ENCODE results near the gene ATP11A.

The ATP11A gene

DNA sequence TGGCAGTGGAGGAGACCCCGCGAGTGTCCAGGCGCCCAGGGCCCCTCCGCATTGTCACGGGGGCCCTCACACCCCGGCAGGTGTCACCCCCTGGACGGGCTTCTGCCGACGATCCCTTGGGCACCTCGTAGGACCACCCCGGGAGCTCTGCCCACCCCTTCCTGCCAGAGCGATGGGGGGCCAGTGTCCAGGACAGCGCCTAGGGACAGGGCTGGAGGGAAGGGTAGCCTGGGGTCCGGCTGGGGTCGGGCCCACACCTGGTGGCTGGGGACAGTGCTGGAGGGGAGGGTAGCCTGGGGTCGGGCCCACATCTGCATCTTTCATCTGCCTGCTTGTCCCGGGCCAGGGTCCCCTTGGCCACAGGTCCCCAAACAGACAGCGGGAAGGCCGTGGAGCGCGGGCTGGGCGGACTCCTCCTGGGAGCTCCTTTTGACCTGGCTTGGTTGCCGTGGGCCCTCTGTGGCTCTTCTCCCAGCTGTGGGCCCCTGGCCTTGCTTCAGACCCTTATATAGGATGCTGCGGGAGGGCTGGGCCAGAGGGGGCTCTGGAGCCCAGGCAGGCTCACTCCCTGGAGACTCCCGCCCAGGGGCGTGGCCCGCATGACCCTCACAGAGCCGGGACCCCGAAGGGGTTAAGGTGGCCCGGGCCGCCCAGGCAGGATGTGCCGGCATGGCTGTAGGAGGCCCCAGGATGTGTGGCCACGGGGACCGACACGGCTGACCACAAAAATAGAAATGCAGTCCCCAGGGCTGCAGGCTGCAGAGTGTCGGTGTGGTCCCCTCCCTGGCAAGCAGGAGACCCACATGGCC lies 205.0 kb downstream of the ATP11A start:
- DNase-seq (ENCODE audit: low read depth): no peak

DNA sequence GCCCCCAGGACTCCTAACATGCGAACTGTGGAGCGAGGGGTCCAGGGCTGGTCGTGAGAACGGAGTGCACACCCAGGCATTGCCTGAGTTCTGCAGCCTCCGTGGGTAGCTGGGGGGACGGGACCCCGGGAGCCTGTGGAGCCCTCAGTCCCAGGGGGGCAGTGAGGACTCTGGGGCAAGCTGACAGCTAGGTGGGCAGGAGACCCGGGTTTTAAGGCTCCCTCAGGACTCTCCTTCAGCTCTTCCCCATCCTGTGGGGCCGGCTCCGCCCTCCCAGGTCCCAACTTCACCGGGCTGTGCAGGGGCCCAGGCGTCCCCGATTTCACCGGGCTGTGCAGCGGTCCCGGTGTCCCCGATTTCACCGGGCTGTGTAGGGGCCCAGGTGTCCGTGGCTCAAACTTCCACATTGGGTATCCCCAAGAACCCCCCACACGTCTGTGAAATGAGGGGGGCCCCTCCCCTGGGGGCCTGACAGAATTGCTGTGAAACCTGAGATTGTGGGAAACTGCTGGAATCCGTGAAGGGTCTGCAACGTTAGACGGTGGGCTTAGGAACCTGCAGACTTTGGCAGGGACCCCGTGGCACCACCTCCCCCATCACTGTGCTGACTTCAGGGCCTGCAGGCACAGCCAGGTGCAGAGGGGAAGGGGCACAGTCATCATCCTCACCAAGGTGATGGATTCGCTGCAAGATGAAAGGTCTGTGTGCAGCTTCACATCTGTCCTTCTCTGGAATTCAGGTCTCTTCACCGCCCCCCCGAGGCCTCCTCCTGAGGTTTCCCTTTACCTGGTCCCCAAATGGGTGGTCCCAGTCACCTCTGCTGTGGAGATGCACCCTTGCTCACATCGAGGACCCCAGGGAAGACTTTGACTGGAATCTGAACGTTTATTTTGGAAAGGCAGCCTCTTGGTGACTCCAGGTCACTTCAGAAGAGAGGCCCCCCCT lies 206.0 kb downstream of the ATP11A start:
- no peak for DNase-seq (ENCODE audit: low read depth)

DNA sequence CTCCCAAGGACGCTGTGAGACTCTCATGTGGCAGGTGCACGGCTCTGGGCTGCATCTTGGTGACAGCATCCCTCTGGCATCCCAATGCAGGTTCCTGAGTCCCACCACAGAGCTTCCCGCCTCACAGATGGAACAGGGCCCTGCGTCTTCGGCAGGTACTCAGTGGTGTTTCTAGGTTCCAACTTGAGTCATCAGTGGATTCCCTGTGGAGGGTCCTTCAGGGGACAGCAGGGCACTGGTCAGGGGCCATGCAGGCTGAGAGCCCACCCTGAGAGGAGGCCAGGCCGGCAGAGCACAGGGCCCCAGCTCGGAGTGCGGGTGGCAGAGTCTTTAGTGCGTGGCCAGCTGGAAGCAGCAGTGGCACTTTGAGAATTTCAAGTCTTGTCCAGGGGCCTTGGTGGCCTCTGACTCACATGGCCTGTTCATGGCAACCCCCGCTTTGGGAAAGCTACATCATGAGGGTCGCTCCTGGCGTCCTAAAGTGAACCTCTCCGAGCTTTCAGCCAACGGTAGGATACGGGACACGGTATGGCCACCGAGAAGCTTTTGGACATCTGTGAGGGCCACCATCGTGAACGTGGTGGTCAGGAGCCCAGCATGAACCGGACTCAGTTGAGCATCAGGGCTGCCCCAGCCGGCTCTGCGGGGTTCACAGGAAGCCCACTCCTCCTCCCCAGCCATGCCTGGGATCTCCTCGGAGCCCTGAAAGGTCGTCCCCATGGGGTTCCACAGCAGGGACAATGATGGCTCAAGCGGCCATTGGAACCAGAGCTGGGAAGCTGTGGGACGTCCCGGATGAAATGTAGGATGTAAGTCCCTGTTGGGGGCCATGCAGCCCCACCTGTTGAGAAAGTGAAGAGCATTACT lies 207.1 kb downstream of the ATP11A start:
- no peak for DNase-seq (ENCODE audit: low read depth)

DNA sequence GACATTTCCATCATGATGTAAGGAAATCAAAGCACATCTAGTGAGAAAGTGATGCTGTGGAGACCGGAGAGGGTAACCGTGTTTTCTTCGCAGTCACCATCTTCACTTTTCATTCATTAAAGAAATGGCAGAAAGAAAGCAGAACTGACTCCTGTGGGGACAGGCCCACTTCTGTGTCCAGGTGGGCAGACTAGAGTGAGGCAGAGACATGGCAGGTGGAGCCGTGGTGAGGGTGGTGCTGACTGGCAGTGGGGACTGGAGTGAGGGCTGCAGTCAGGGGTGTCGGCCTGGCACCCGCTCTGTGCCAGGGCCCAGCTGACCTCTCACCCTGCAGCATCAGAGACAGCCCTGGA lies 207.7 kb downstream of the ATP11A start:
- DNase-seq (ENCODE audit: low read depth): no peak

DNA sequence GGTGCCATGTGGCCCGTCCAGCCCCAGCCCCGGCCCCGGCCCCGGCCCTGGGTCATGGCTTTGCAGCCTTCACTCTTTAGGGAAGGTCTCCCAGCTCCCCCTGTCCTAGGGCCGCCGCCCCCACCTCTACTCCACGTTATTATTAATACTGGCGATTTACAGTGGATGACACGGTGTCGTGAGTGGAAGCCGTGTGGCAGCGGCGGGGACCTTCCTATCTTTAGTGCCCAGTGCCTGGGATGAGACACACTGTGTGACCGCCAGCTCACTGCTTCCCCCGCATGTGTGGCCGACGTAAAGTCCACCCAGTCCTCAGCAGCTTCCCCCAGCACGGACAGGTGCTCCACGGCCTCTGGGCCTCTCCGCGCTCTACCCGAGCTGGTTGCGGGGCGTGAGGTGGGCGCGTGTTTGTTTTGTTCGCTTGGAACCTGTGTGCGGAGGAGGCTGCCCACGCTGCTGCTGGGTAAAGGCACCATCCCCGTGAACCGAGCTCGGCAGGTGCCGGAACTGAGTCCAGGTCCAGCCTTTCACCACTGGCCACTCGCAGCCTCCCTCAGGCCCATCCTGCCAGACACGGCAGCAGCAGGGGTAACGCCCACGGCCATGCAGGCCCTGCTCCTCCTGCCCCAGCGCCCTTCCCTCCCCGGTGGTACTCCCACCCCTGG lies 208.2 kb downstream of the ATP11A start:
- no peak for DNase-seq (ENCODE audit: low read depth)

DNA sequence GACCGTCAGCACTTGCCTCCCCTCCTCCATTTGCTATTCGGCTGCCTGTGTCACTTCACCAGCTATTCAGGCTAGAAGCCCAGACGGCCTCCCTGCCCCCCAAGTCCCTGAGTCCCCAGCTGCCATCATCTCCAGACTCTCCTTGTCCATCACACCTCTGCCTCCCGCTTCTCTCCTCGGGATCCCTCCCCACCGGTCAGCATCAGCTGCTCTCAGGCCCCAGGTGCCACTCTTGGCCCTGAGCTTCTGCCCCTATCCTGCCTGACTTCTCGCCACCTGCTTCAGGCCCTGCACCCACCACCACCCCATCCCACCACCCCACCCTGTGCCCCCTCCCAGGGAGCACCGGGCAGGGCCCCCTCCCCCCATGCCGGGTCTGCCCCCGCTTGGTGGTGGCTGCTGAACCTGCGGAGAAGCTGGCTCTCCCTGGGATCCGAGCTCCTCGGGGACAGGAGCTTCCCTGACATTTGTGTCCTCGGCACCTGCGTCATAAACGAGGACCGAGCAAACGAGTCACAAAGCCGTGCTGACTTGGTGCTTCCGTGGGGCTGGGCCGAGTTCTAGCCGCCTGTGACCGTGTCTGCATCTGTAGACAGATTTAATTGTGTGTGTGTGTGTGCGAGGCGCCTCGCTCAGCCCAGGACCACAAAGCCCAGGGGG lies 208.9 kb downstream of the ATP11A start:
- DNase-seq (ENCODE audit: low read depth): no peak

DNA sequence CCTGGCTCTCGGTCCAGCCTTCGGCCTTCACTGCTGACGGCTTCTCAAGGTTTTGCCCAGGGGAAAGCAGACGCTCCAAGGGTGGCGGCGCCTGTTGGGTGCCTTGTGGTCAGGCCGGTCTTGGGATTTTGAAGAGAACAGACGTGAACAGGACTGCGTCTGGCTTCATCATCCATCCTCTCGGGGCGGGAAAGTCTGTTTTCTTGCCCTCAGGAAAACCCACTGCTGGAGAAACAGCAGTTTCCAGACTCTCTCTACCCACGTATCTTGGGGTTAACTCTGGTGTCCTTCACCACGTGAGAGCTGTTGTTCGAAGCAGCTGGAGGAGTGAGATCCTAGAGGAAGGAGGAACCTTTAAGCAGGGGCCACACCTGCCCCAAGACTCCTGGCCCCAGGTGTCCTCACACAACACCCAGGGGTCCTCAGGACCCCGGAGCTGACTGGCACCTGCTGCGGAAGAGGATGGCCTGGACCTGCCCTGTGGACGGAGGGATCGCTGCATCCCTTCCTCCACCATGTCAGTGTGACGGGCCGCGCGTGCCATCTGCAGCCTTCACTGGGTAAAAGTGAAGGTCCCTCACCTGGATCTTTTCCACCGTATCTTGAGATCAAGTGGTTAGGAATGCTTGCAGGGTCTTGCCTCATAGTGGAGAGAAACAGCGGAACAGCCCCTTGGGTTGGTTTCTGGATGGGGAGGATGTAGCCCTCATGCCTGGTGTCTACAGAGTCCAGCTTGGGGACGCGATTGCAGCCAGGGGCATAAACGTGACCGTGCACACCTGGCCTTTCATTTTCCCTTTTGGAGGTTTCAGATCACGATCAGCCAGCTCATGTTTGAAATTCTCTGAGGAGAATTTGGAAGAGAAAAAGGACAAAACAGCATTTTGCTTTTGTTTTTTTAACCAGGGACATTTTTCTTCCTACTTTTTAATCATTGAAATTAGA lies 209.7 kb downstream of the ATP11A start:
- no peak for DNase-seq (ENCODE audit: low read depth)

DNA sequence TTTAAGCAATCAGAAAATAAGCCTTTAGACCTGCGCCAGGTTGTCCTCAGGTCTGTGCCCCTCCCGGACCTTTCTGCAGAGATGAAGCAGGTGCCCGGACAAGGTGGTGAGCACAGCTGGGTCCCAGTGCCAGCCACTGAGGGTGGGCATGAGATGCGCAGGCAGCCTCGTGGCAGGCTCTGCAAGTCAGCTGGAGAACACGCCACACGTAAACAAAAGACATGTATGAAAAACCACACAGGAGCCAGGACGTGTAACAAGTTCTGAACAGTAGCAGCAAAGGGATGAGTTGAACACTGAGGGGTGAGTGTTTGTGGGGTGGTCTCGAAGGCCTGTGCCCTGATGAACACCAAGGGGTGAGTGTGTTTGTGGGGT lies 210.4 kb downstream of the ATP11A start:
- DNase-seq (ENCODE audit: low read depth): no peak

DNA sequence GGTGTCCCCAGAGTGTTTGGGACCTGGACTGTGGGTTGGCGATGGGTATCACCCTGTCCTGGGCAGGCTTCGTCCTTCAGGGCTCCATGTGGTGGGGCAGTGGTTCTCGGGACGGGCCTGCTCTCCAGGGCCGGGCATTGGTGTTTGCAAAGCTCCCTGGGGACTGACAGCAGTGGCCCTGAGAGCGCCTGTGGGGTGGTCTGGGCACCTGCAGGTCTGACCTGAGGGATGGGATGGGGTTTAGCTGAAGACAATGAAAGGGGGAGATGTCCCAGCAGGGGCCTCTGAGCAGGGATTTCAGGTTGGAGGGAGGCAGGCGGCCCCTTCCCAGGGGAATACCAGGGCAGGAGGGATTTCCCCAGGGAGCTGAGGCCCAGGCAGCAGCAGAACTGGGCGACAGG lies 210.9 kb downstream of the ATP11A start:
- DNase-seq (ENCODE audit: low read depth): no peak

DNA sequence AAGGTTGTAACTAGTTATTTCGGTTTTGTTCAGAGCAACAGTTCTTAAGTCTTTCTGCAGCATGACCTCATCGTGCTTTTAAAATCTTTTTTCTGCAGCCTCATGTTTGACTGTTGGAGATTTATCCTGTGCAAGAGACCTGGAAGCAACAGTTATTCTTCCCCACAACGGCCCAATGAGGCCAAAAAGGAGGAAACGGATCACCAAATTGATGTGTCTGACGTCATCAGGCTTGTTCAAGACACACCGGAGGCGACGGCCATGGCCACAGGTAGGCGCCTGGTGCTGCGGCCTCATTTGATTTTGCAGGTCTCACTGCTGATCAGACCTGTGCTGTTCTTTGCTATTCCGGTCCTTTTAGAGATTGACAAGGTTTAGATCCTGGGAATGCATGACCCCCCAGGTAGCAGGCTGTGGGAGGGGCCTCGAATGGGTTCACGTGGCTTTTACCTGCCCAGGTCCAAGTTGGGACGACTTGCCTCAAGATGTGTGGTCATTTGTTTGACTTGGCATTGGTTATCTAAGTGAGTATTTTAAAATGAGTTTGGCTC lies 212.3 kb downstream of the ATP11A start:
- no peak for DNase-seq (ENCODE audit: low read depth)

DNA sequence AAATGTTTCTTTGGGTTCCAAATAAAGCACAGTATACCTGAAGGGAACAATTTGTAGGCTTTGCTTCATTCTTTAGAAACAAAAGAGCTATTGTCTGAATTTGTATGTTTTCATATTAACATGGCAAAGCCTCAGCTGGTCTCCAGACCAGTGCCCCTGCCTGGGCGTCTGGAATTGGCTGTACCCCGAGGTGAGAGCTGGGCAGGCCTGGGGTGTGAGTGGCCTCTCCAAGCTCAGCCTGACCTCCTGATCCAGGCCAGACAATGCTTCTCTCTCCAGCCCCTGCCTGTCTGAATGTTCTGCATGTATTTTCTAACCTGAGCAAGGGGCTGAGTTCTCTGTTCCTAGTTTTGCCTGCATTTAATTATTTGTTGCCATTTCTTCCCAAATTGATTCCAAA lies 212.8 kb downstream of the ATP11A start:
- DNase-seq (ENCODE audit: low read depth): no peak

DNA sequence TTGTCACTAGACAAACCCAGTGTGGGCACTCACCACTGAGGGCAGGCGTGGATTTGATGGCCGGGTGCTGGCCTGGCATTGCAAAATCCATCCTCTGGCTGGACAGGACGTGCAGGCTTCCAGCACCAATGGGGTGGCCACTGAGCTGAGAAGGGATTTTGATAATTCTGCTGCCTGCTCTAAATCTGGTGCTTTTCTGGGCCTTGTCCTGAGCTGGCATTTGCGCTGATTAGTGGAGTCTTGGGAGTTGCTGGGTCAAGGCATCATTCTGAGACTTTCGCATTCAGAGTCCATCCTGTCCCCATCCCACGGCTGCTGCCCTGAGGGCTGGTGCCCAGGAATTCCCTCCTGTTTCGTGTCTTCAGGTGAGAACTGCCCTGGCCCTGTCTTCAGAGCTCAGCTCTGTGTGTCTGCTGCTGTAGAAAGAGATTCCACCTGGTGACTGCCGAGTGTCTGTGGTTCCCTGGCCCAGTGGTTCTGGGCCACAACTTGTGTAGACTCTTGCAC lies 213.3 kb downstream of the ATP11A start:
- DNase-seq (ENCODE audit: low read depth): no peak

DNA sequence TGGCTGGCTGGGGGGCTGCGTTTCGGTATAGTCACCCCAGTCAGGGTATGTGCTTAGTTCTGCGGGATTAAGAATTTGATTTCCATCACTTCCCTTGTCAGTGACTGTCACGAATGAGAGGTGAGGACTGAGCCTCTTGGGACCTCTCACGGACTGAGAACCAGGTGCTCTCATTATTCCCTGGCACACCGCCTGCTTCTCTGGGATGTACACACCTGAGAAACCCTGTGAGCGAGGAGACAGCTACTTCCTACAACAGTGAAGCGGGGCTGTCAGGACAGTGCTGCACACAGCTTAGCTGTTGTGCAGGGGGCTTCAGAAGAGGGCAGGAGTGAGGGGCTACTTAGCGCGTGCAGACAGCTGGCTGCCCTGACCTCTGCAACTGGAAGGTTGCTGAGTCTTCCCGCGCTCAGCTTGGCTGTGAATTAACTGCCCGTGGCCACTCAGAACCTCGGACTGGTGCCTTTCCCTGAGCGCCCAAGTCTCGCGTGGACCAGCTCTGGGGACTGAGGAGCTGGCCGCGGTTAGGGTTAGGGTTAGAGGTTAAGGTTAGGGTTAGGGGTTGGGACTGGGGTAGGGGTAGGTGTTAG lies 213.9 kb downstream of the ATP11A start:
- no peak for DNase-seq (ENCODE audit: low read depth)

DNA sequence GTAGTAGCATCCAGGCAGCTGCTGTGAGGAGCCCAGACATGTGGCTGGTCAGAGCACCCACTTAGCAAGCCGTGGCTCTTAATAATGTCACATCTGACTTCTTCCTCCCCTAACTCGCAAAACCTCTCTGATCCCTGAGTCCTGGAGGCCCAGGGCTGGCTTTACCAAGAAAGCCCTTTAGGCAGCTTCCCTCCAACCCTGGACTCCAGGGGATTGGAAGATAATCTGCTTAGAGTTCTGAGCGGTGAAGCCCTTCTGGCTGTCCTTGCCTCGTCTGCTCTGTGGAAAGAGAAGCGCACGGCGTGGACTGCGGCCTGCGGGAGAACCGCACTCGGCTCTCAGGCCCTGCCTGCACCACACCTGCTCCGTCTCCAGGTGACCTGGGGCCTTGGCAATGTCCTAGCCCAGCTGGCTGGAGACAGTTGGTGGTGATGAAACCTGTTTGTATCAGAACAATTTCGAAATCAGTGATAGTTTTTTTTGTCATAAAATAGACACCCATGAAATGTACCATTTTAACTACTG lies 214.7 kb downstream of the ATP11A start:
- DNase-seq (ENCODE audit: low read depth): no peak

DNA sequence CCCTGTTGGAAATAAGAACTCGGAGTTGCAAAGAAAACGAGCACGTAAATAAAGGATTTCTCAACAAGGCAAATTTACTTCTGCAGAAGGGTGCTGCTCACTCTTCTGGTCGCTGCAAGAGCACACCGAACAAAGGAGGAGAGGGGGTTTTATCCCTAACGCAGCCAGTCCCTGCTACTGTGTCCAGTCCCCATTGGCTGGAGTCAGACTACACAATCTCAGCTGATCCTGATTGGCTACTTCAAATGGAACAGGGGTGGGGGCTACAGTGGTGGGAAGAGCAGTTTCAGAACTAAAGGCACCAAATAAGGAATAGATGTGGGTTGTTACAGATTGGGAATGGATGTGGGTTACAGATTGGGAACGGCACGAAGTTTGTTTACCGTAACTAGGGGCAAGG lies 215.2 kb downstream of the ATP11A start:
- DNase-seq (ENCODE audit: low read depth): no peak

DNA sequence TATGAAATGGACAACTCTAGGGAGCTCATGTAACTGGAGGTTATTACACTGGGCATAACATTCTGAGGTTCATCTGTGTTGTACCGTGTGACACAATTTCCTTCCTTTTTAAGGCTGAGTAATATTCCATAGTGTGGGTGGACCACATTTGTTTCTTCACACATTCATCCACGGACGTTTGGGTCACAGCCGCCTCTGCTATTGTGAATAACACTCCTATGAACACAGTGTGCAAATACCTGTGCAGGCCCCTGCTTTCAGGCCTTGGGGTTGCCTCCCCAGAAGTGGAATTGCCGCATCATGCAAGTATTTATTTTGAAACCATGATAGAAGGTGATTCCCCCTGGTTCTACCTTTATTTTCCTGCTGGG lies 215.8 kb downstream of the ATP11A start:
- DNase-seq (ENCODE audit: low read depth): no peak

DNA sequence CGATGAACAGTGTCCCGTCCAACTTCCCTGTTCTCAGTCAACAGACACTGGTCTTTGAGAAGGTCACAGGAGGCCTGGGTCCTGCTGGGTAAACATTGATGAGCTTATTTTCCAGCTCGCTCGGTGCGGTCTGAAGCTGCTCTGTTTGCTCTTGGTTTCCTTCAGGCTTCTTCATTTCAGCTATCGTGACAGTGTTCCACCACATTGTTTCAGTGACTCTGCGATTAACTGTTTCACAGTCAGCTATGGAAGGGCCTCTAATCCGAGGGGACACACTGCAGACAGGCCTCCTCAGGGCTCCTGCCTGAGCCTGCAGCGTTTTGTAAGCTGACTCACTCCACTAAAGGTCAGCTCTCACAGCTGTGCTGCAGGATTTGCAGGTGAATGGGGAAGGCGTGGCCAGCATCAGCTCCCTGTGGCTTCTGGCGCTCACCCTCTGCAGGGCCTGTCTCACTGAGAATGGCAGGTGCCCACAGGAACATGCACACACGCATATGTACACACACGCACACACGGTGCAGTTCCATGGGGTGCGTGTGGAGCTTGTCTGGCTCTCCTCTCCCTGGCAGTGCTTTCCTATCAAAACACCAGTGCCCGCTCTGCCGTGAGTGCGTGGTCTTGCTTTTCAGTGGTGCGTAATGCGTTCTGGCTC lies 216.3 kb downstream of the ATP11A start:
- no peak for DNase-seq (ENCODE audit: low read depth)

DNA sequence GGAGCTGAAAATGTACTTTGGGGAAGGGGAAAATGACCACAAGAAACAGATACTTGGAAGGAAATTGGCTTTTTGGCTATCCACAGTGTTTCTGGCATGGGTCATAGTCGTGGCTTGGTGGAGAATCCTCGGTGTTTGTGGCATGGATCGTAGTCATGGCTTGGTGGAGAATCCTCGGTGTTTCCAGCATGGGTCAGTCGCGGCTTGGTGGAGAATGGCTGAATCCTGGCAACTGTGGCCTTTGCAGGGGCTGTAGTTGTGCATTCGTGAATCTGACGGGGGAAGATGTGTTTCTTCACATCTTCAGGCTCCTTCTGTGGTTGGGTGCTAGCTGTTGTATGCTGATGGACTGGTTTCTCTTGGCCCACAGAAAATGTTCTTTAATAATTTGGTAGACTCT lies 217.4 kb downstream of the ATP11A start:
- no peak for DNase-seq (ENCODE audit: low read depth)
